Neural cell (in vitro differentiated cells): ENCODE results near the gene GCDH. TPM values are rescaled to one million over a fixed set of nuclear protein-coding genes. Genes with fewer than 3 reads are reported as not detected.

Experiments
- H2AFZ ChIP-seq: fragments of 200-600, 300-800 bp; sonication (generic), shearing (Covaris generic); 2 replicates; pipeline ENCODE4 v1.6.0; 2014; ENCODE audit warnings: low read depth, mild to moderate bottlenecking, antibody characterized with exemption, low read length, moderate library complexity
- H3F3A ChIP-seq: fragments of 200-600 bp; shearing (Covaris generic); 2 replicates; pipeline ENCODE4 v1.6.1; 2016; ENCODE audit warnings: mild to moderate bottlenecking, moderate library complexity, mixed read lengths, antibody characterized with exemption, low read length; ENCODE audit not compliant: insufficient read depth, poor library complexity, severe bottlenecking
- H3K27ac ChIP-seq: fragments of 200-600, 300-800 bp; sonication (generic), shearing (Covaris generic); 2 replicates; pipeline ENCODE4 v1.5.1; 2014; ENCODE audit warnings: mild to moderate bottlenecking, low read length, moderate library complexity
- H3K27me3 ChIP-seq: fragments of 300-800, 200-600 bp; sonication (generic), shearing (Covaris generic); 2 replicates; pipeline ENCODE4 v1.6.0; 2014; ENCODE audit warnings: mild to moderate bottlenecking, low read depth, low read length, moderate library complexity; ENCODE audit not compliant: insufficient read depth
- H3K36me3 ChIP-seq: fragments of 300-800, 200-600 bp; sonication (generic), shearing (Covaris generic); 2 replicates; pipeline ENCODE4 v1.5.1; 2014; ENCODE audit warnings: mild to moderate bottlenecking, antibody characterized with exemption, low read length, moderate library complexity; ENCODE audit not compliant: insufficient read depth
- H3K4me2 ChIP-seq: fragments of 300-800, 200-600 bp; sonication (generic), shearing (Covaris generic); 2 replicates; pipeline ENCODE4 v1.6.0; 2014; ENCODE audit warnings: mild to moderate bottlenecking, low read length
- H3K4me3 ChIP-seq: fragments of 300-800, 200-600 bp; sonication (generic), shearing (Covaris generic); 2 replicates; pipeline ENCODE4 v1.5.1; 2014; ENCODE audit warnings: mild to moderate bottlenecking, low read length, moderate library complexity
- H3K79me2 ChIP-seq: fragments of 200-600 bp; shearing (Covaris generic); replicated peaks from 2 replicates; pipeline ENCODE4 v1.6.0; 2014; ENCODE audit warnings: mild to moderate bottlenecking, low read length, moderate library complexity; ENCODE audit not compliant: insufficient read depth
- H3K9ac ChIP-seq: fragments of 300-800, 200-600 bp; sonication (generic), shearing (Covaris generic); 2 replicates; pipeline ENCODE4 v1.6.1; 2016; ENCODE audit warnings: mild to moderate bottlenecking, low read length, mixed read lengths
- H3K9me2 ChIP-seq: fragments of 200-600 bp; shearing (Covaris generic); 2 replicates; pipeline ENCODE4 v1.6.1; 2016; ENCODE audit warnings: mild to moderate bottlenecking, low read length, mixed read lengths; ENCODE audit not compliant: insufficient read depth
- H3K9me3 ChIP-seq: fragments of 200-600, 300-800 bp; sonication (generic), shearing (Covaris generic); 2 replicates; pipeline ENCODE4 v1.6.1; 2016; ENCODE audit warnings: mild to moderate bottlenecking, mixed run types, low read length, moderate library complexity, mixed read lengths
- H4K20me1 ChIP-seq: fragments of 200-600 bp; shearing (Covaris generic); 2 replicates; pipeline ENCODE4 v1.6.1; 2016; ENCODE audit warnings: mild to moderate bottlenecking, mixed run types; ENCODE audit not compliant: insufficient read depth
- EP300 ChIP-seq: fragments of 450-650 bp; conservative IDR thresholded peaks from 2 replicates; pipeline ENCODE4 v1.6.1; 2014; ENCODE audit warnings: antibody characterized with exemption, mild to moderate bottlenecking, moderate library complexity; ENCODE audit not compliant: poor library complexity, severe bottlenecking
- EZH2 ChIP-seq: fragments of 200-600, 300-800 bp; shearing (Covaris generic), sonication (generic); IDR thresholded peaks from 2 replicates; pipeline ENCODE4 v1.6.1; 2014; ENCODE audit warnings: antibody characterized with exemption, low read length, borderline replicate concordance, mild to moderate bottlenecking; ENCODE audit not compliant: insufficient read depth, poor library complexity, severe bottlenecking
- MXI1 ChIP-seq: fragments of 450-650 bp; conservative IDR thresholded peaks from 2 replicates; pipeline ENCODE4 v1.6.1; 2014; ENCODE audit warnings: antibody characterized with exemption, mild to moderate bottlenecking; ENCODE audit not compliant: poor library complexity, severe bottlenecking
- POLR2AphosphoS5 ChIP-seq: IDR thresholded peaks from 2 replicates; pipeline ENCODE4 v1.6.1; 2012
- RAD21 ChIP-seq: fragments of 450-650 bp; conservative IDR thresholded peaks from 2 replicates; pipeline ENCODE4 v1.6.1; 2014; ENCODE audit warnings: antibody characterized with exemption, mild to moderate bottlenecking, moderate library complexity
- REST ChIP-seq: IDR thresholded peaks from 2 replicates; pipeline ENCODE4 v1.6.1; 2012; ENCODE audit warnings: borderline replicate concordance
- SMC3 ChIP-seq: fragments of 450-650 bp; conservative IDR thresholded peaks from 2 replicates; pipeline ENCODE4 v1.6.1; 2014; ENCODE audit warnings: antibody characterized with exemption, mild to moderate bottlenecking, moderate library complexity; ENCODE audit not compliant: poor library complexity
- TAF1 ChIP-seq: IDR thresholded peaks from 2 replicates; pipeline ENCODE4 v1.6.1; 2012; ENCODE audit warnings: low read depth
- polyA plus RNA-seq: library from polyadenylated mRNA; depleted of rRNA; stranded (reverse); fragments of >200 nt; gene quantifications from 2 replicates; pipeline ENCODE4 v1.2.3, GENCODE V29; 2014
- TF ChIP-seq, protein P1 (sequence below): fragments of 450-650 bp; IDR thresholded peaks from 2 replicates; pipeline ENCODE4 v1.5.1; 2014; ENCODE audit warnings: antibody characterized with exemption, mild to moderate bottlenecking, moderate library complexity; ENCODE audit not compliant: poor library complexity, severe bottlenecking

The GCDH gene
- polyA plus RNA-seq, 1 donor from 2014 or later: 35.4 TPM

- Histone ChIP-seq H3K79me2 (no peaks in the 10 kb centered on the region), H3K9me2 (no peaks in the 10 kb centered on the region), H3K36me3 (peaks cover 6% of the 10 kb centered on the region), H3K4me2 (no peak overlapping the region), H3F3A (no peaks in the 10 kb centered on the region), H3K4me3 (no peak overlapping the region), H2AFZ (no peak overlapping the region), H3K9ac (no peak overlapping the region), H3K27ac (no peak overlapping the region), H3K9me3 (no peaks in the 10 kb centered on the region), H3K27me3 (no peaks in the 10 kb centered on the region), H4K20me1 (no peaks in the 10 kb centered on the region)
- TF ChIP-seq SMC3: no peak
- no peak for TF ChIP-seq RAD21
- TF ChIP-seq REST: no peak
- no peak for TF ChIP-seq MXI1
- no peak for TF ChIP-seq TAF1
Measured at GRCh38 chr19:12871681-12872080, 19.3 kb upstream of the GCDH start.

DNA sequence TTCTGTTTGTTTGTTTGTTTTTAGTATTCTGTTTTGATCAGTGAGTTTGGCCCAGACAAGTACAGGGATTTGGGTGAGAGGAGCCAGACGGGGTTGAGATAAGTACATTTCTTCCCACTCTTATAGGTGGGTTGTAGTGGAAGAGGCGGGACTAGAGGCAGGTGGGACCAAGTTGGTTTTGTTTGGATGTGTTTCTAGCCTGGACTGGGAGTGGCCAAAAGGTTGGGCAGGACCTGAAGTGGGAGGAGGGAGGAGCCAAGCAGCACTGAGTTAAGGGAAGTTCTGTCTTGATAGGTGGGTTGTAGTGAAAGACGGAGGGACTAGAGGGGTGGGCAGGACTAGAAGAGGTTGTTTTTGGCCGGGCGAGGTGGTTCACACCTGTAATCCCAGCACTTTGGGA lies 18.7 kb upstream of the GCDH start:
- no peak overlapping the region for H3K9ac ChIP-seq

More for the DNA sequence above, 18.7 kb upstream of the GCDH start:
- no peaks in the 10 kb centered on the region for H3K27me3 ChIP-seq
- peaks cover 6% of the 10 kb centered on the region for H3K36me3 ChIP-seq
- no peaks in the 10 kb centered on the region for H3F3A ChIP-seq
- H3K9me3 ChIP-seq: no peaks in the 10 kb centered on the region
- no peaks in the 10 kb centered on the region for H4K20me1 ChIP-seq
- H3K79me2 ChIP-seq: no peaks in the 10 kb centered on the region
- no peak for TF ChIP-seq EP300
- no peak for TF ChIP-seq REST
- no peak for TF ChIP-seq EZH2
- no peak for TF ChIP-seq MXI1
- TF ChIP-seq, protein P1, sequence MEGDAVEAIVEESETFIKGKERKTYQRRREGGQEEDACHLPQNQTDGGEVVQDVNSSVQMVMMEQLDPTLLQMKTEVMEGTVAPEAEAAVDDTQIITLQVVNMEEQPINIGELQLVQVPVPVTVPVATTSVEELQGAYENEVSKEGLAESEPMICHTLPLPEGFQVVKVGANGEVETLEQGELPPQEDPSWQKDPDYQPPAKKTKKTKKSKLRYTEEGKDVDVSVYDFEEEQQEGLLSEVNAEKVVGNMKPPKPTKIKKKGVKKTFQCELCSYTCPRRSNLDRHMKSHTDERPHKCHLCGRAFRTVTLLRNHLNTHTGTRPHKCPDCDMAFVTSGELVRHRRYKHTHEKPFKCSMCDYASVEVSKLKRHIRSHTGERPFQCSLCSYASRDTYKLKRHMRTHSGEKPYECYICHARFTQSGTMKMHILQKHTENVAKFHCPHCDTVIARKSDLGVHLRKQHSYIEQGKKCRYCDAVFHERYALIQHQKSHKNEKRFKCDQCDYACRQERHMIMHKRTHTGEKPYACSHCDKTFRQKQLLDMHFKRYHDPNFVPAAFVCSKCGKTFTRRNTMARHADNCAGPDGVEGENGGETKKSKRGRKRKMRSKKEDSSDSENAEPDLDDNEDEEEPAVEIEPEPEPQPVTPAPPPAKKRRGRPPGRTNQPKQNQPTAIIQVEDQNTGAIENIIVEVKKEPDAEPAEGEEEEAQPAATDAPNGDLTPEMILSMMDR: no peak
- TF ChIP-seq POLR2AphosphoS5: no peak
- no peak overlapping the region for H3K27ac ChIP-seq
- no peak overlapping the region for H2AFZ ChIP-seq
- no peak overlapping the region for H3K4me2 ChIP-seq
- no peaks in the 10 kb centered on the region for H3K9me2 ChIP-seq
- H3K4me3 ChIP-seq: no peak overlapping the region
